K562 treated with DMSO at 1 percent for 24 hours (cell line): ENCODE measurements around the gene GUF1. TPM values are rescaled to one million over a fixed set of nuclear protein-coding genes. Genes with fewer than 3 reads are reported as not detected.

Source experiments
- total RNA-seq: library from RNA; unstranded; fragments of 300-600 nt; gene quantifications from 2 replicates; pipeline ENCODE4 v1.2.3, GENCODE V29; 2022; ENCODE audit warnings: low read depth; ENCODE audit not compliant: insufficient read depth

GUF1 gene
- total RNA-seq = 5.3 and 7.2 TPM in 2 replicates

GRCh38 chr4:44678094-44679041 is at the start of gene GUF1:
GUF1 (plus strand) TSS chr4:44678420; CDS start chr4:44678623, 203 bp downstream.

GRCh38 chr4:44651425-44651824 is 26.8 kb upstream of the GUF1 start, which contains the start of gene YIPF7:
YIPF7 (minus strand) TSS chr4:44651625; CDS start chr4:44650100, 1,525 bp downstream.

GRCh38 chr4:44726038-44726871 is 48.0 kb downstream of the GUF1 start, which contains the start of gene GNPDA2:
GNPDA2 (minus strand) TSS chr4:44726556; CDS start chr4:44722207, 4,349 bp downstream.

Other genes with a start within 250 kb of the GUF1 start
- not detected in 2 replicates for gene KCTD8, start 229.6 kb upstream of the GUF1 start, total RNA-seq
- not detected in 2 replicates for gene YIPF7, start 26.8 kb upstream of the GUF1 start, total RNA-seq
- gene GNPDA2, start 48.1 kb downstream of the GUF1 start, total RNA-seq = 6.4 and 9.6 TPM in 2 replicates